ENCODE data around the gene POLRMT.

DNA sequence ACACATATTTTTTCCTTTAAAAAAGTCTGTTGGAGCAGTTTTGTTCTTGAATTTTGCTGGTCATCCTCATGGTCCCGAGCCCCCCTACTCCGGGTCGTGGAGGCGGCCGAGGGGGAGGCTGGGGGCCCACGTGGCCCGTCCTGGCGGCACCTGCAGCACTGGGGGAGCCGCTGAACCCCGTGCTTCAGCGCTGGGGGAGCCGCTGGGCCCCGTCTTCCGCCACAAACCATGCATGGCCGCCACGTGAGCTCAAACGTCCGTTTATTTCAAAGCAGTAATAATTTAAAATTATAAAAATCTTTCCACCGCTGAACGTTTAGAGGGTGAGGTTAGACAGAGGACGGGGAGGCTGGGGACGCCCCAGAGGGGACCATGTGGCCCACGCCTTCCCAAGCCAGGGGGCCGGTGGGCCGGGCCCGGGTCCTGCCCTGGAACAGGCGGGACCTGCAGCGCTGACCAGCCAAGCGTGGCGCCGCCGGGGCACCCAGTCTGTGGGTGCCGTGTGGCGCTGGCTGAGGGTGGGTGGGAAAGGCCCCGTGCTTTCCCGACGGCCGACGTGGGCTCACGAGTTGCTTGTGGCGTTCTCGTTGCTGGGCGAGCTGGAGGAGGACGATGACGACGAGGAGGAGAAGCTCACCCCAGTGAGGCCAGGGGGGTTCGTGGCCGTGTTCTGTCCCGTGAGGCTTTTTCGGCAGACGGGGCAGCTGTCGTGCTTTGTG is 14.4 kb upstream of the POLRMT start:
- TF ChIP-seq RAD21 (IDR thresholded peaks at IDR 0.05; ENCODE audit: low read depth) (no peak), EP300 (IDR thresholded peaks at IDR 0.05; ENCODE audit: borderline replicate concordance) (no peak), CEBPB (IDR thresholded peaks at IDR 0.05) (no peak)

Measured in Ishikawa (cell line).